Measurements from ENCODE around the gene APOA1.

APOA1 gene

GRCh38 chr11:116831790-116832349 is 5.6 kb downstream of the APOA1 start:
- no peak for TF ChIP-seq CTCF (IDR thresholded peaks at IDR 0.05)
- DNase-seq (ENCODE audit: low spot score), result no peak
- H3K27ac ChIP-seq, result no peak overlapping the region
- H3K4me3 ChIP-seq, result no peak overlapping the region

GRCh38 chr11:116830184-116830912 is 7.1 kb downstream of the APOA1 start:
- no peak overlapping the region for H3K4me3 ChIP-seq
- H3K27ac ChIP-seq, result no peak overlapping the region
- DNase-seq (ENCODE audit: low spot score), result no peak
- no peak for TF ChIP-seq CTCF (IDR thresholded peaks at IDR 0.05)

- H3K27ac ChIP-seq, result no peak within 1 kb of the TSS
- no peak within 1 kb of the TSS for H3K4me3 ChIP-seq
- no peak for DNase-seq (ENCODE audit: low spot score)
- TF ChIP-seq CTCF (IDR thresholded peaks at IDR 0.05), result no peak
Measured at GRCh38 chr11:116829525-116830183, 7.8 kb downstream of the APOA1 start, which contains the start of gene APOC3. APOC3 (plus strand) TSS chr11:116829907; CDS start chr11:116830583, 676 bp downstream.

GRCh38 chr11:116828632-116829524 is 8.5 kb downstream of the APOA1 start:
- Histone ChIP-seq H3K4me3 (no peak overlapping the region), H3K27ac (no peak overlapping the region)
- no peak for TF ChIP-seq CTCF (IDR thresholded peaks at IDR 0.05)
- no peak for DNase-seq (ENCODE audit: low spot score)

- TF ChIP-seq CTCF (IDR thresholded peaks at IDR 0.05), result no peak
- no peak overlapping the region for H3K27ac ChIP-seq
- no peak overlapping the region for H3K4me3 ChIP-seq
- DNase-seq (ENCODE audit: low spot score), result no peak
Measured at GRCh38 chr11:116827461-116827860, 10.0 kb downstream of the APOA1 start.

GRCh38 chr11:116826751-116827431 is 10.5 kb downstream of the APOA1 start:
- DNase-seq (ENCODE audit: low spot score), result no peak
- TF ChIP-seq CTCF (IDR thresholded peaks at IDR 0.05), result no peak
- H3K27ac ChIP-seq, result no peak overlapping the region
- H3K4me3 ChIP-seq, result no peak overlapping the region

Data from coronary artery (tissue), 2 donors.